ENCODE measurements around the gene MICAL3.
"Not testable (repeated sequence)": the region's sequence is repeated elsewhere in the genome, so short reads cannot be mapped to it uniquely, and the experiment has no call there.

Gene MICAL3

GRCh38 chr22:18058371-18059093, 34.2 kb upstream of the MICAL3 start:
- no peak for DNase-seq

- no peak for DNase-seq
Measured at GRCh38 chr22:18057568-18058209, 33.3 kb upstream of the MICAL3 start.

GRCh38 chr22:18056807-18057474, 32.6 kb upstream of the MICAL3 start:
- no peak for DNase-seq

GRCh38 chr22:18056161-18056666, 31.9 kb upstream of the MICAL3 start:
- no peak for DNase-seq

- DNase-seq: no peak
Measured at GRCh38 chr22:18055619-18056160, 31.3 kb upstream of the MICAL3 start.

GRCh38 chr22:18053216-18053946, 29.0 kb upstream of the MICAL3 start:
- DNase-seq: not testable (repeated sequence)

GRCh38 chr22:18051113-18051512, 26.8 kb upstream of the MICAL3 start:
- not testable (repeated sequence) for DNase-seq

- DNase-seq: no peak
Measured at GRCh38 chr22:18050065-18050464, 25.7 kb upstream of the MICAL3 start.

GRCh38 chr22:18048441-18048898, 24.1 kb upstream of the MICAL3 start:
- DNase-seq: no peak

- no peak for DNase-seq
Measured at GRCh38 chr22:18048041-18048440, 23.7 kb upstream of the MICAL3 start.

GRCh38 chr22:18045794-18046193, 21.4 kb upstream of the MICAL3 start:
- DNase-seq: no peak

GRCh38 chr22:18044548-18045271, 20.3 kb upstream of the MICAL3 start:
- DNase-seq: no peak

- DNase-seq: no peak
Measured at GRCh38 chr22:18042685-18043084, 18.3 kb upstream of the MICAL3 start.

GRCh38 chr22:18040898-18041297, 16.5 kb upstream of the MICAL3 start:
- DNase-seq: not testable (repeated sequence)

GRCh38 chr22:18035751-18036150, 11.4 kb upstream of the MICAL3 start:
- no peak for DNase-seq

GRCh38 chr22:18034076-18034475, 9.7 kb upstream of the MICAL3 start:
- DNase-seq: no peak

- DNase-seq: no peak
Measured at GRCh38 chr22:18033204-18033998, 9.0 kb upstream of the MICAL3 start.

GRCh38 chr22:18032455-18033101, 8.2 kb upstream of the MICAL3 start:
- DNase-seq: no peak

- DNase-seq: no peak
Measured at GRCh38 chr22:18031695-18032454, 7.5 kb upstream of the MICAL3 start.
